ENCODE results near the gene DPYSL4.

DNA sequence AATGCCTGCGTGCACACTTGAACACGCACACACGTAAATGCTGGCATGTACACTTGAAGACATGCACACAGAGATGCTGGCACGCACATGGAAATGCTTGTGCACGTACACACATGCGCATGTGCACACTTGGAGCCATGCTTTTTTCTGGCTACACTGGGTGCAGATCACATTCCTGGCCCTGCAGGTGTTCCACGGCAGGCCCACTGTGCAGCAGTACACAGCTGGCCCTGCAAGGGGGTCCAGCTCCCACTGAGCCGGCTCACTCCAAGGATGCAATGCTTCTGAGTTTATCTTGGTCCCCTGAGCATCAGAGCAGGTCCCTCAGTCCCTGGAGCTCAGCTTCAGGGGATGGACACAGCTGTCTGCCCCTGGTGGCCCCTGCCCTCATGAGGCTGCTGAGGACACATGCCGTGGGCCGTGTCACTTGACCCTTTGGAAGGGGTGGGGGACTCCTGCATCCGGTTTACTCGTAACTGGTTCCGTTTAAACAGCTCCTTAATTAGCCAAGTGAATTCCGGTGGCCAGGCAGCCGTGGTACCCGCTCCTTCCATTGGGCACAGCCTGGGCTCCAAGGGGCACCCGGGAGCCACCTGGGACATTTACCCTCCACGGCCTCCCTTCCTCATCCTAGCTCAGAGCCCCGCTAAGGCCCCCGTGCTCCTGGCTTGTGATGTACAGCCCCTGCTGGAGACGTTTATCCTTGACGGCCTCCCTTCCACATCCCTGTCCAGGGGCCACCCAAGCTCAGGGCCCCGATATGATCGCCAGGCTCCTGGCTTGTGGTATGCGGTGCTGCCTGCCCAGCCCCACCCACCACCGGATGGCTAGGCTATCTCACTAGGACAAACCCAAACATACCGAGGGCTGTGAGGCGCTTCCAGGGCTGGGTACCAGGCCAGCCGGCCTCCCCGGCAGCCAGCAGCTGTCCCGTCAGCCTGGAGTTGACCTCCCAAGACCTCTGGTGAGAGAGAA, 39.5 kb upstream of the DPYSL4 start:
- no peak for TF ChIP-seq CTCF (IDR thresholded peaks at IDR 0.05)
- no peak for TF ChIP-seq POLR2A (IDR thresholded peaks at IDR 0.05)
- no peak for TF ChIP-seq POLR2AphosphoS5 (IDR thresholded peaks at IDR 0.05)

Measured in prostate gland (tissue), 2 donors.